ENCODE results near the gene JARID2.

Gene JARID2

DNA sequence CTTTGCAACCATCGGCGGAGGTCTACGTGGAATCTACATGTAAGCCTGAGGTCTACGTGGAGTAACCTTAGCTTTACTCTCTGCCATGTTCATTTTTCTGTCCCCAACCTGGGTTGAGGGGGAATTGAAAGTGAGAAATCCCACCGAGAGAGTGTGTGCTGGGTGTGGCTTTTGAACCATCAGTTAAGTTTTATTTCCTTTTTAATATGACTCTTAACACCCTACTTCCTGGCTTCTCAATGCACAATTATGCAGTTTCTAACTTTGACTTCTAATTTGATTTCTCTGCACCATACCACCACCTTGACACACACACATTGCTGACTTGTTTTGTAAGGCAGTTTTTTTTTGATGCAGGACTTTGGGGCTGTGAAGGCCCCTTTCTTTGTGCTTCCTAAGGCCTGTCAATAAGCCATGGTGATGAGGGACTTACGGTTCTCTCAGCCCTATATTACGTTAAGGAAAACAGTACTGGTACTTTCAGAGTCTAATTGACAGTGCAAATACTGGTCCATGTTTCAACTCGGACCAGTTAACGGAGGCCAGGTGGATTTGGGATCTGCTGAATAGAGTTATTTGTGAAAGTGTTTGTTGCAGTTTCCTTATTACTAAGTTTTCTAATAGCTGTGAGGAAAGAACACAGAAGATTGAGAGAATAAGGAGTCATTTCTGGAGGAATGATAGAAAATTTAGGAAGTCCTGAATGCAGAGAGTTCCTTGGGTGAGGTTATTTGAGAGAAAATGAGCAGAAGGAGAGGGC is 206.5 kb downstream of the JARID2 start:
- in situ Hi-C loops (cut with HindIII; ENCODE audit: low sequenced_read_pairs) = no loop called here

DNA sequence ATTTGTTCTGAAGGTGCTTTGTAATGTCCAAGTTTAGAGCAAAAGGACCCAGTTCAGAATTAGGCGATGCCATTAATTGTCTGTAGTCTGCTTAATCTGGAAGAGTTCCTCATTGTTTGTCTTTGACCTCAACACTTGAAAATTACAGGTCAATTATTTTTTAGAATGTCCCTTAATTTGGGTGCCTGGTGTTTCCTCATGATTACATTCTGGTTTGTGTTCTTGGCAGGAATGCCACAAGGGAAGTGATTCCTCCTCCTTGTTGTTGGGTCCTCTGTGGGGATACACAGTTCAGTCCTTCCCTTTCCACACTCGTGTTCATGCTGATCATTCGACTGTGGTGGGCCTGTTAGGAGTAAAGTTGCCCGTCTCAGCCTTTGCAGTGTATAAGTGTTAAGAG is 207.3 kb downstream of the JARID2 start:
- in situ Hi-C loops (cut with HindIII; ENCODE audit: low sequenced_read_pairs) = no loop called here

GRCh38 chr6:15453622-15454021 is 207.8 kb downstream of the JARID2 start:
- in situ Hi-C loops (cut with HindIII; ENCODE audit: low sequenced_read_pairs) = no loop called here

- in situ Hi-C loops (cut with HindIII; ENCODE audit: low sequenced_read_pairs) = no loop called here
These were observed 210.6 kb downstream of the JARID2 start for GRCh38 chr6:15456422-15456821.

- in situ Hi-C loops (cut with HindIII; ENCODE audit: low sequenced_read_pairs) = no loop called here
These were observed 211.3 kb downstream of the JARID2 start for GRCh38 chr6:15457121-15457650.

DNA sequence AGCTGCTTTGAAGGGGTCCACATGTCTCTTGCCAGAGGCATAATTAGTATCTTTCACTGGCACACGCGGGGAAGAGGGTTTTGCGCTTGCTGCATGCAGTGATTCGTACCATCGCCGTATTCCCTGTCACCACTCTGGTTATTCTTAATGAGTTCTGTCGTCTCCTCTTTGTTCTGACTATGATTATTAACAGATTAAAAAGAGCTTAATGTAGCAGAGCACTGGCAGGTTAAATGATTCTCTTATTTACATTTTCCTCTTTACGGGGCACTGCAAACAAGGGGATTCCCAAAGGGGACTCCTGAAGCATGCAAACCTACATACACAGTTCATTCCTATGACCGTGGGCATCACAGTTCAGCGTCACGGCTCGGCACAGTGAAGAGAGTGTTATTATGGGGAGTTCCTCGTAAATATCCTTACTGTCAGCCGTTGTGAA is 212.2 kb downstream of the JARID2 start:
- in situ Hi-C loops (cut with HindIII; ENCODE audit: low sequenced_read_pairs) = no loop called here

- in situ Hi-C loops (cut with HindIII; ENCODE audit: low sequenced_read_pairs) = no loop called here
These were observed 214.3 kb downstream of the JARID2 start for GRCh38 chr6:15460110-15460727.

- in situ Hi-C loops (cut with HindIII; ENCODE audit: low sequenced_read_pairs) = no loop called here
These were observed 215.5 kb downstream of the JARID2 start for GRCh38 chr6:15461127-15461944.

GRCh38 chr6:15462256-15462655 is 216.4 kb downstream of the JARID2 start:
- in situ Hi-C loops (cut with HindIII; ENCODE audit: low sequenced_read_pairs) = no loop called here

DNA sequence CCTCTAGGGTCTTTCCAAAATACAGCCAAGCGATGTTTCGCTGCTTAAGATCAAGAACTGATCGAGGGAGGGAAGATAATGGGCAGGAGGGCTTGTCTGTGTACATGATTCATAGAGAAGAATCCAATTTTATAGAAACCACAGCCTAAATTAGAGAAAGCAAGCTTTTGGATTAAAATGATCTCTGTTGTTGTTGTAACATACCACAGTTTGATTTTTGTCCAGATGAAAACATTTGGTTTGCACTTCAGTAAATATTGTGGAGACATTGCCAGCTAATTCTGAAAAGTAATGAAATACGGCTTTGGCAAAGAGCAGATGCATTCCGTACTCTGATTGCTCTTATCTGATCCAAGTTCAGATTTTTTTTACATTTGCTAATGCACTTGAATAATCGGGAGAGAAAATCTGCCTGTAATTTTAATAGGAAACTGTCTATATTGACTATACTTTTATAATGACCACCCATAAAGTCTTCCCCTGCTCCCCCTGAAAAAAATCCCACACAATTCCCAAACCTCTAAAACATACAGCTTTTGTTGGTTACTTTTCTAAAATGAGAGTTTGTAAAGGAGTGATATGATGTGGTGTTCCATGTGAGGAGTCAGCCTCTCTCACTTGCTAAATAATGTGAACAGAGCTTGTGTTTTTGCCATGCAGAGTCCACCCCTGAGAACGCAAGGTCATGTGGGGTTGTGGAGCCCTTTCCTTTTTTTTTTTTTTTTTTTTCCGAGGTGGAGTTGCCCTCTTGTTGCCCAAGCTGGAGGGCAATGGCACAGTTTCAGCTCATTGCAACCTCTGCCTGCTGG is 217.1 kb downstream of the JARID2 start:
- in situ Hi-C loops (cut with HindIII; ENCODE audit: low sequenced_read_pairs) = no loop called here

GRCh38 chr6:15464211-15464725 is 218.4 kb downstream of the JARID2 start:
- in situ Hi-C loops (cut with HindIII; ENCODE audit: low sequenced_read_pairs) = no loop called here

DNA sequence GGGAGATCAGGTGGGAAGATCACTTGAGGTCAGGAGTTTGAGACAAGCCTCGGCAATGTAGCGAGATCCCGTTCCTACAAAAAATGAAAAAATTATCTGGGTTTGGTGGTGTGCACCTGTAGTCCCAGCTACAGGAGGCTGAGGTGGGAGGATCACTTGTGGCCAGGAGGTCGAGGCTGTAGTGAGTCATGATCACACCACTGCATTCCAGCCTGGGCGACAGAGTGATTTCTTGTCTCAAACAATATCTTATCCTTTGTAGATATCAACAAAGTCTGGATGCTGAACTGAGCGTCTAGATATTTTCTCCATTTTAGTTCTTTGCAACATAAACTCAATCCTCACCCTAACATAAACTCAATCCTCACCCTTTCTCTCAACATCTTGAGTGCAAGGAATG is 219.3 kb downstream of the JARID2 start:
- in situ Hi-C loops (cut with HindIII; ENCODE audit: low sequenced_read_pairs) = no loop called here

DNA sequence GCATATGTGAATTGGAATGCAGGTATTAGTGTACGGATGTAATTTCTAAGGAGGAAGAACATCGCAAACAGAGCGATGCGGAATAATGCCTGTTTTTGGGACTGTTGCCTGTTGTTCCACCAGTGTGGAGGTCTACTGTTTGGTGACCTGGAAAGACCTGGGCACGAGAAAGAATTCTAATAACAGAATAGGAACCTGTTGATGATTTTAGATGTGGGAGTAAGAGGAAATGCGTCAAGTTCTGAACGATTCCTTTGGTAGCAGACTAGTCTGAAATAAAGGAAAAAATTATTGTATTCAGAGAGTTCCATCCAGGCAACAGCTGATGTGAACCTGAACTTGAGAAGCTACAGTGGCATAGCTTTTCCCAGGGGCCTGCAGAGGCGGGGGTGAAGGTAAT is 224.9 kb downstream of the JARID2 start:
- in situ Hi-C loops (cut with HindIII; ENCODE audit: low sequenced_read_pairs) = no loop called here

DNA sequence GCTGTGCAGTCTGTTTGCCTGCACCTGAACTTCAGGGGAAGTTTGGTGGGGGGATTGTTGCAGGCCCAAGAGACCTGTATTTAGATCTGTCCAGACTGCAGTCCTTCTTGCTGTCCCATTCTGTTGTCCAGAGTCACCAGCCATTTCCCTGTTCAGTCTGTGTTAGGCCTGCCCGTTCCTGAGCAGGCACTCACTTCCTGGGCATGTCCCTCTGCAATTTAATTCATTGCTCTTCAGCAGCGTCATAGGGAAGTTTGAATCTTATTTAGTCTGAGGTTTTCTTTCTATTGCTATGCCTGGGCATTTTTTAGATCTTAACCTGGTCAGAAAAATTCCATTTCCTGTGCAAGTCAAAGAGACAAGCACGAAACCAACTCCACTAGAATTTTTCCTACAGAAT is 226.8 kb downstream of the JARID2 start:
- in situ Hi-C loops (cut with HindIII; ENCODE audit: low sequenced_read_pairs) = no loop called here

- in situ Hi-C loops (cut with HindIII; ENCODE audit: low sequenced_read_pairs) = no loop called here
These were observed 227.3 kb downstream of the JARID2 start for GRCh38 chr6:15473174-15473573.

- in situ Hi-C loops (cut with HindIII; ENCODE audit: low sequenced_read_pairs) = no loop called here
These were observed 227.9 kb downstream of the JARID2 start for GRCh38 chr6:15473741-15474161.

GRCh38 chr6:15474196-15474595 is 228.3 kb downstream of the JARID2 start:
- in situ Hi-C loops (cut with HindIII; ENCODE audit: low sequenced_read_pairs) = no loop called here

- in situ Hi-C loops (cut with HindIII; ENCODE audit: low sequenced_read_pairs) = no loop called here
These were observed 229.4 kb downstream of the JARID2 start for GRCh38 chr6:15475261-15475660.

DNA sequence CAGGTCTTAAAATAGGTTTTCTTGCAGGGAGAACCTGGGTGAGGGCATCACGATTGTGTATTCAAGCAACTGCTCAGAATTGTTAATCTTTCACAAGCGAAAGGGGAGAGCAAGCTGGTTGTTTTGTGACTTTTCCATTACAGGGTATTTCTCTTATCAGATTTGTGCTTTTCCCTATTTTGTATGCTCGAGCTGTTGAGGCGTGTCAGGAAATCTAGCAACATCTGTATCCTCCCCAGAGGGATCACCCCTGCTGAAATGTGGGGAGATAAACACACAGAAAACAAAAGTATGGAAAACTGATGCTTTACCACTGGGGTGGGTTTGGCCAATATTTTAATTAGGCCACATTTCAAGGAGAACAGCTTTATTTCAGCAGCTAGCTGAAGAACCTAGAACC is 230.0 kb downstream of the JARID2 start:
- in situ Hi-C loops (cut with HindIII; ENCODE audit: low sequenced_read_pairs) = no loop called here

DNA sequence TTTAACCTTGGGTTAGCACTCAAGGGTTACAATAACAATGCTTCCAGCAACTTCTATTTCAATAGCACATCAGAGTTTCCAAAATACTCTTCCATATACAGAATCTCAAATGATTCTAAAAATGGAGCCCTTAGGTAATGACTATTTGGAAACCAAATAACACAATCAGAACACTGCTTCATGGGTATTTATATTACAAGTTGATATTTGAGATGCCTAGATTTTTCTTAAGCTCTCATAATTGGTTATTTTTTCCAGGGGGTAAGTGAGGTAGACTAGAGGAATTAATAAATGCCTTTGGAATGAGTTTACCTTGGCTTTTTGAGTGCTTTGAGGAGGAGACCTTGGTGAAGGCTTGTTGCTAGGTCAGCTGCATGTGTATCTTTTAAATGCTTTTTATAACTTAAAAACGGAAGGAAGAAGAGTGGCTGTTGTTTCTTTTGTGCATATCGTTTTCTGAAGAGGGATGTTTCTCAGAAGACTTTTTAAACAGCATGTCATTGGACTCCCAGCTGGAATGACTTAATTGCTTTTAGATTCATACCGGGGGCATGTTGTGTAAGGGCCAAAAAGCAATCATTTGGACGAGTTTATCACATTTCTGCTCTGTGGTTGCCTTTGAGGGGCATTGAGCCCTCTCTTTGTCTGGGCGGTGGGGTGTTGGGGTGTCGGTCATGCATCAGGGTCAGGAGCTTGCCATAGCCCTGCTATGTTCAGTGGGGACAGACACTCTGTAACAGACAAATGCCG is 230.9 kb downstream of the JARID2 start:
- in situ Hi-C loops (cut with HindIII; ENCODE audit: low sequenced_read_pairs) = no loop called here

All from DLD1 (cell line).